Tibial nerve (tissue), 4 donors: ENCODE measurements around the gene UTP15.

Experiments
- CTCF ChIP-seq, 5 experiments: fragments of 200-600 bp in 3 of 5; fragments of 450-650 bp in 2 of 5; sonication (generic) in 3 of 5; IDR thresholded peaks; one replicate each; pipeline ENCODE4 v1.5.1; 2016 to 2019; ENCODE audit warnings: antibody characterized with exemption in 5 of 5, mild to moderate bottlenecking in 3 of 5, moderate library complexity in 2 of 5
- EP300 ChIP-seq, 2 donors: sonication (generic); formaldehyde crosslinking; IDR thresholded peaks; one replicate each; pipeline ENCODE4 v1.6.1; 2017; ENCODE audit warnings: antibody characterized with exemption in 2 of 2, mild to moderate bottlenecking in 1 of 2
- POLR2A ChIP-seq, 2 donors: fragments of 450-650 bp; IDR thresholded peaks; one replicate each; pipeline ENCODE4 v1.6.1; 2017; ENCODE audit warnings: antibody characterized with exemption in 2 of 2, mild to moderate bottlenecking in 2 of 2, moderate library complexity in 2 of 2

GRCh38 chr5:73522989-73523388, 42.6 kb upstream of the UTP15 start:
- TF ChIP-seq CTCF (IDR thresholded peaks at IDR 0.05) (no peak), EP300 (IDR thresholded peaks at IDR 0.05) (no peak), POLR2A (IDR thresholded peaks at IDR 0.05) (no peak)
